Measurements from ENCODE around the gene ZBTB20.

ZBTB20 gene

GRCh38 chr3:115146032-115146417, 1.1 kb downstream of the ZBTB20 start:
- Histone ChIP-seq H3K9ac (ENCODE audit: low read length) (peak overlapping the region; percentile 99), H4K91ac (ENCODE audit: low read length) (no peak overlapping the region), H2BK12ac (ENCODE audit: low read length in 2 of 2) (no peak overlapping the region), H3K4ac (ENCODE audit: low read depth in 1 of 2, low read length in 2 of 2) (no peak overlapping the region), H3K4me3 (ENCODE audit: insufficient read depth in 1 of 2, low read depth in 1 of 2, low read length in 2 of 2) (peak overlapping the region in 1 of 2 experiments; percentile 81), H2BK120ac (ENCODE audit: low read depth, low read length) (peak overlapping the region; percentile 79), H3K18ac (ENCODE audit: low read depth in 1 of 2, low read length in 2 of 2) (no peak overlapping the region), H3K4me1 (ENCODE audit: control insufficient read depth, insufficient read depth, low read depth, low read length) (no peaks in the 10 kb centered on the region), H3K23ac (ENCODE audit: low read length in 2 of 2) (no peak overlapping the region), H3K27me3 (ENCODE audit: control insufficient read depth in 1 of 2, insufficient read depth in 1 of 2, low read length in 2 of 2) (no peaks in the 10 kb centered on the region), H3K14ac (ENCODE audit: low read length in 2 of 2) (no peak overlapping the region), H3K27ac (ENCODE audit: low read length, poor library complexity, severe bottlenecking) (peak overlapping the region; percentile 90), H3K9me3 (ENCODE audit: control insufficient read depth, low read length) (no peaks in the 10 kb centered on the region), H2AK5ac (ENCODE audit: low read length, severe bottlenecking) (no peak overlapping the region), H3K36me3 (ENCODE audit: control insufficient read depth in 1 of 2, insufficient read depth in 2 of 2, low read depth in 1 of 2, low read length in 2 of 2) (no peaks in the 10 kb centered on the region), H2BK5ac (ENCODE audit: low read depth, low read length, poor library complexity, severe bottlenecking) (no peak overlapping the region), H3K79me1 (replicated peaks; ENCODE audit: low read length, poor library complexity, severe bottlenecking) (peaks cover 6% of the 10 kb centered on the region), H2BK15ac (ENCODE audit: low read depth, poor library complexity, severe bottlenecking) (no peak overlapping the region), H4K8ac (ENCODE audit: low read length) (no peak overlapping the region), H3K4me2 (ENCODE audit: low read length, poor library complexity, severe bottlenecking) (peak overlapping the region; percentile 66), H2AFZ (ENCODE audit: low read depth, low read length) (no peak overlapping the region)
- peak; percentile 84 for DNase-seq
- WGBS, result 0% methylated on average over 1 of the region's 9 CpGs

DNA sequence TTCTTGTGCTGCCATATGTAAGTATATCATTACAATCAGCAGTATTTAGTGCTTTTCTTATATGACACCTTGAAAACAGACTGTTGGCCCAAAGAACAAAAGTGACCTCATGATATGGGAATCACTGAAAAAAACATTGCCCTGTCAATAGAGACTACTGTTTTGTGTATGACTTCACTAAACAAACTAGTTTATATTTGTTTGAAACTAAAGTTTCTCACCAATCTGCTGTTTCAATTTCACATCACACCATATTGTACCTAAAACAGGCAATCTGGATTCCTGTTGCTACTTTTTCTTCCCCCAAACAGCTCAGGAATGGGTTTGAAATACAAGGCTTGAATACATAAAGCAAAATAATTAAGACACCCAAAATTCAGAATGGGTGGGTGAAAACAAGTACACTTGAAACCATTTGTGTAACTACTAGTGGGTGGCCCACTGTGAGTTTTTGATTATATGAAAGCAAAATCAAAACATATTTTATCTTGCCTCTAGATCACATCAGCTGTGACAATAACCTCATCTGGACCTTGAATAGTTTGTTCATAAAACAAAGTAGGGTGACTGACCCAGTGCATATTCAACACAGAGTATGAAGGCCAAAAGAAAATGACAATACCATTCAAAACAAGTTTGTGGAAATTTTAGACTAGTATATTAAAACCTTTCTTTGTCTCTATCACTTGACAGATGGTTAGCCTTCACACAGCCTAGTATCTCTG, 5.9 kb downstream of the ZBTB20 start:
- Histone ChIP-seq H4K91ac (ENCODE audit: low read length) (no peak overlapping the region), H3K14ac (ENCODE audit: low read length in 2 of 2) (no peak overlapping the region), H3K4me2 (ENCODE audit: low read length, poor library complexity, severe bottlenecking) (no peak overlapping the region)

GRCh38 chr3:115139072-115139471, 8.0 kb downstream of the ZBTB20 start:
- H3K27me3 ChIP-seq (ENCODE audit: control insufficient read depth in 1 of 2, insufficient read depth in 1 of 2, low read length in 2 of 2), result no peaks in the 10 kb centered on the region
- no peak overlapping the region for H2BK15ac ChIP-seq (ENCODE audit: low read depth, poor library complexity, severe bottlenecking)
- H3K4ac ChIP-seq (ENCODE audit: low read depth in 1 of 2, low read length in 2 of 2), result no peak overlapping the region
- H3K9ac ChIP-seq (ENCODE audit: low read length), result no peak overlapping the region
- H3K4me1 ChIP-seq (ENCODE audit: control insufficient read depth, insufficient read depth, low read depth, low read length), result no peaks in the 10 kb centered on the region
- no peak overlapping the region for H3K23ac ChIP-seq (ENCODE audit: low read length in 2 of 2)
- H3K14ac ChIP-seq (ENCODE audit: low read length in 2 of 2), result no peak overlapping the region
- no peak overlapping the region for H2AFZ ChIP-seq (ENCODE audit: low read depth, low read length)
- no peak overlapping the region for H2BK12ac ChIP-seq (ENCODE audit: low read length in 2 of 2)
- H3K4me2 ChIP-seq (ENCODE audit: low read length, poor library complexity, severe bottlenecking), result no peak overlapping the region
- H2BK5ac ChIP-seq (ENCODE audit: low read depth, low read length, poor library complexity, severe bottlenecking), result no peak overlapping the region
- no peak overlapping the region for H2BK120ac ChIP-seq (ENCODE audit: low read depth, low read length)
- H3K4me3 ChIP-seq (ENCODE audit: insufficient read depth in 1 of 2, low read depth in 1 of 2, low read length in 2 of 2), result no peak overlapping the region
- H4K8ac ChIP-seq (ENCODE audit: low read length), result no peak overlapping the region
- peaks cover 7% of the 10 kb centered on the region for H3K79me1 ChIP-seq (replicated peaks; ENCODE audit: low read length, poor library complexity, severe bottlenecking)
- H2AK5ac ChIP-seq (ENCODE audit: low read length, severe bottlenecking), result no peak overlapping the region
- no peaks in the 10 kb centered on the region for H3K36me3 ChIP-seq (ENCODE audit: control insufficient read depth in 1 of 2, insufficient read depth in 2 of 2, low read depth in 1 of 2, low read length in 2 of 2)
- no peak overlapping the region for H4K91ac ChIP-seq (ENCODE audit: low read length)
- no CpG with 5 or more reads among the region's 1 CpG for WGBS
- H3K18ac ChIP-seq (ENCODE audit: low read depth in 1 of 2, low read length in 2 of 2), result no peak overlapping the region
- H3K9me3 ChIP-seq (ENCODE audit: control insufficient read depth, low read length), result no peaks in the 10 kb centered on the region
- no peak overlapping the region for H3K27ac ChIP-seq (ENCODE audit: low read length, poor library complexity, severe bottlenecking)
- DNase-seq, result no peak

More for the DNA sequence above, 5.9 kb downstream of the ZBTB20 start:
- H2AFZ ChIP-seq (ENCODE audit: low read depth, low read length), result no peak overlapping the region
- H3K79me1 ChIP-seq (replicated peaks; ENCODE audit: low read length, poor library complexity, severe bottlenecking), result peaks cover 2% of the 10 kb centered on the region
- H2BK5ac ChIP-seq (ENCODE audit: low read depth, low read length, poor library complexity, severe bottlenecking), result no peak overlapping the region
- no peak overlapping the region for H2BK120ac ChIP-seq (ENCODE audit: low read depth, low read length)
- no peak overlapping the region for H4K8ac ChIP-seq (ENCODE audit: low read length)
- no peak overlapping the region for H3K9ac ChIP-seq (ENCODE audit: low read length)
- H3K18ac ChIP-seq (ENCODE audit: low read depth in 1 of 2, low read length in 2 of 2), result no peak overlapping the region
- no peak overlapping the region for H3K27ac ChIP-seq (ENCODE audit: low read length, poor library complexity, severe bottlenecking)
- no peaks in the 10 kb centered on the region for H3K4me1 ChIP-seq (ENCODE audit: control insufficient read depth, insufficient read depth, low read depth, low read length)
- no peak overlapping the region for H3K4me3 ChIP-seq (ENCODE audit: insufficient read depth in 1 of 2, low read depth in 1 of 2, low read length in 2 of 2)
- H3K27me3 ChIP-seq (ENCODE audit: control insufficient read depth in 1 of 2, insufficient read depth in 1 of 2, low read length in 2 of 2), result no peaks in the 10 kb centered on the region
- H3K4ac ChIP-seq (ENCODE audit: low read depth in 1 of 2, low read length in 2 of 2), result no peak overlapping the region
- DNase-seq, result no peak
- no peaks in the 10 kb centered on the region for H3K9me3 ChIP-seq (ENCODE audit: control insufficient read depth, low read length)
- H2BK15ac ChIP-seq (ENCODE audit: low read depth, poor library complexity, severe bottlenecking), result no peak overlapping the region
- no peaks in the 10 kb centered on the region for H3K36me3 ChIP-seq (ENCODE audit: control insufficient read depth in 1 of 2, insufficient read depth in 2 of 2, low read depth in 1 of 2, low read length in 2 of 2)
- H2BK12ac ChIP-seq (ENCODE audit: low read length in 2 of 2), result no peak overlapping the region
- H3K23ac ChIP-seq (ENCODE audit: low read length in 2 of 2), result no peak overlapping the region
- H2AK5ac ChIP-seq (ENCODE audit: low read length, severe bottlenecking), result no peak overlapping the region

- Histone ChIP-seq H2BK5ac (ENCODE audit: low read depth, low read length, poor library complexity, severe bottlenecking) (no peak overlapping the region), H2AK5ac (ENCODE audit: low read length, severe bottlenecking) (no peak overlapping the region), H3K79me1 (replicated peaks; ENCODE audit: low read length, poor library complexity, severe bottlenecking) (peaks cover 4% of the 10 kb centered on the region), H2AFZ (ENCODE audit: low read depth, low read length) (no peak overlapping the region), H4K91ac (ENCODE audit: low read length) (no peak overlapping the region), H3K4me3 (ENCODE audit: insufficient read depth in 1 of 2, low read depth in 1 of 2, low read length in 2 of 2) (no peak overlapping the region), H3K23ac (ENCODE audit: low read length in 2 of 2) (no peak overlapping the region), H3K4ac (ENCODE audit: low read depth in 1 of 2, low read length in 2 of 2) (no peak overlapping the region), H2BK120ac (ENCODE audit: low read depth, low read length) (no peak overlapping the region), H3K27me3 (ENCODE audit: control insufficient read depth in 1 of 2, insufficient read depth in 1 of 2, low read length in 2 of 2) (no peaks in the 10 kb centered on the region), H2BK12ac (ENCODE audit: low read length in 2 of 2) (no peak overlapping the region), H3K27ac (ENCODE audit: low read length, poor library complexity, severe bottlenecking) (no peak overlapping the region), H3K4me1 (ENCODE audit: control insufficient read depth, insufficient read depth, low read depth, low read length) (no peaks in the 10 kb centered on the region), H3K9ac (ENCODE audit: low read length) (no peak overlapping the region), H3K18ac (ENCODE audit: low read depth in 1 of 2, low read length in 2 of 2) (no peak overlapping the region), H3K14ac (ENCODE audit: low read length in 2 of 2) (no peak overlapping the region), H3K36me3 (ENCODE audit: control insufficient read depth in 1 of 2, insufficient read depth in 2 of 2, low read depth in 1 of 2, low read length in 2 of 2) (no peaks in the 10 kb centered on the region), H3K9me3 (ENCODE audit: control insufficient read depth, low read length) (no peaks in the 10 kb centered on the region), H3K4me2 (ENCODE audit: low read length, poor library complexity, severe bottlenecking) (no peak overlapping the region), H4K8ac (ENCODE audit: low read length) (no peak overlapping the region), H2BK15ac (ENCODE audit: low read depth, poor library complexity, severe bottlenecking) (no peak overlapping the region)
- WGBS, result 89% methylated on average over 5 of the region's 5 CpGs
- DNase-seq, result no peak
Observed at GRCh38 chr3:115134648-115135347, 12.3 kb downstream of the ZBTB20 start.
